ENCODE measurements around the gene COL6A6. TPM values are rescaled to one million over a fixed set of nuclear protein-coding genes. Genes with fewer than 3 reads are reported as not detected.

The COL6A6 gene
- not detected for total RNA-seq

GRCh38 chr3:130516645-130517512 lies at the start of gene COL6A6:
Gene COL6A6 (plus strand): TSS chr3:130517177. CDS start chr3:130560365, 43,188 bp downstream.
- DNase-seq (no peak), ATAC-seq (ENCODE audit: low read depth) (no peak)
- H3K36me3 Mint-ChIP-seq = no peaks in the 10 kb centered on the region
- H3K9me3 Mint-ChIP-seq = peaks cover 1% of the 10 kb centered on the region
- no peak within 1 kb of the TSS for H3K4me3 Mint-ChIP-seq
- POLR2A ChIA-PET = no interaction called here
- H3K27ac Mint-ChIP-seq = no peak within 1 kb of the TSS
- H3K27me3 Mint-ChIP-seq = peaks cover 37% of the 10 kb centered on the region
- no peaks in the 10 kb centered on the region for H3K4me1 Mint-ChIP-seq

GRCh38 chr3:130468311-130468710 lies 48.7 kb upstream of the COL6A6 start:
- Mint-ChIP-seq H3K27me3 (no peaks in the 10 kb centered on the region), H3K4me1 (no peaks in the 10 kb centered on the region), H3K36me3 (no peaks in the 10 kb centered on the region), H3K27ac (no peak overlapping the region), H3K9me3 (no peaks in the 10 kb centered on the region), H3K4me3 (no peak overlapping the region)
- no peak for ATAC-seq (ENCODE audit: low read depth)
- POLR2A ChIA-PET = no interaction called here
- DNase-seq = no peak

DNA sequence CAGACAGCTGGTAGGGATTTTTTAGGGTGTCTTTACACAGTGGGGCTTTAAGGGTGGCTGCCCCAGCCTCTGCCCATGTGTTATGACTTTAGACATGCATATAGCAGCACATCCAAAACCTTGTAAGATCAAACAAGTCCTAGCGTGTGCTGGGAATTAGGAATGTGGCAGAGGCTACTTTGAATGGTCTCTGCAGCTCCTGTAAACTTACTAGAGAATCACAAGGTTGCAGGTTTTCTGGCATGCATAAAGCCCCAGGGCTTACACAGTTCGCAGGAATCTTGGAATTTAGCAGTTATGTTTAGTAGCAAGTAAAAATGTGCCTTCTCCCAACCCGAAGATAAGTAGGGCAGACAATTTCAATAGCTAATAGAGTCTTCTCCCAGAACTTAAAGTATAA lies 46.9 kb upstream of the COL6A6 start:
- H3K9me3 Mint-ChIP-seq = no peaks in the 10 kb centered on the region
- H3K4me1 Mint-ChIP-seq = no peaks in the 10 kb centered on the region
- H3K4me3 Mint-ChIP-seq = no peak overlapping the region
- H3K36me3 Mint-ChIP-seq = no peaks in the 10 kb centered on the region
- H3K27me3 Mint-ChIP-seq = no peaks in the 10 kb centered on the region
- no peak overlapping the region for H3K27ac Mint-ChIP-seq
- POLR2A ChIA-PET = no interaction called here
- ATAC-seq (ENCODE audit: low read depth) (no peak), DNase-seq (no peak)

DNA sequence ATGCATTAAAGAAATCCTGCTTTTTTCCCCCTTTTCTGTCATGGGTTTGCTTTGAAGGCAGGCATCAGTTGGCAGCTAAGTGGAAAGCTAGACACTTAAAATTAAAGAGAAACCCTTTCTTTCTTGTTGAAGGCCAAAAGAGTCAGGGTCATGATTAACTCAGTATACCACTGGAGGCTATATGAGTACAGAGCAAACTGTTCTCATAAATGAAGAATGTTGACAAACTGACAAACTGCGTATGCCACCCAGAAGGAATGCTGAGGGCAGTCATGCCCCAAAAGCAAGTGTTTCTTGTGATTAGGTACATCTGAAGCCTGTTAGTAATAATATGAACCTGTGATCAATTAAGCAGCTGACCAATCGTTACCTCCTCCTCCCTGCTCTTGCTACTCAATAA lies 43.6 kb upstream of the COL6A6 start:
- POLR2A ChIA-PET = no interaction called here
- ATAC-seq (ENCODE audit: low read depth) (no peak), DNase-seq (no peak)
- Mint-ChIP-seq H3K27ac (no peak overlapping the region), H3K4me3 (no peak overlapping the region), H3K36me3 (no peaks in the 10 kb centered on the region), H3K27me3 (no peaks in the 10 kb centered on the region), H3K9me3 (no peaks in the 10 kb centered on the region), H3K4me1 (no peaks in the 10 kb centered on the region)

- no peak for DNase-seq
- Mint-ChIP-seq H3K27ac (no peak overlapping the region), H3K4me3 (no peak overlapping the region), H3K9me3 (peaks cover 2% of the 10 kb centered on the region), H3K4me1 (no peaks in the 10 kb centered on the region), H3K36me3 (no peaks in the 10 kb centered on the region), H3K27me3 (peaks cover 4% of the 10 kb centered on the region)
- ATAC-seq (ENCODE audit: low read depth) = no peak
- POLR2A ChIA-PET = no interaction called here
Measured at GRCh38 chr3:130480736-130481135, 36.2 kb upstream of the COL6A6 start.

DNA sequence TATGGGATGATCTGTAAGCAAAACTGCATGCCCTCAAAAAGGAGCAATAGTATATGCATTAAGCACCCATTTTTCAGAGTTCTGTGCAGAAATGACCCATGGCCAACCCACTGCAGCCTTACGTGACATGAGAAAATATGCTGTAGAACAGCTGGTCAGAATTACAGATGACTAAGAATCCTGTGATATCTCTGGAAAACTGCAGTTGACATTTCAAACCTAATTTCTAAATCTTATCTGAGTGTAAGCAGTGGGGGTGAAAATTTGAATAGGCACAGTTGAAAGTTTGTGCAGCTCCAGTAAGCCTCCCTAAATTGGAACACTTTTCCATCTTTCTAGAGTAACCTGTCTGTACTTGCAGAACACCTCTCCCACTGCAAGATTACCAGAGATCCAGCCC lies 28.7 kb upstream of the COL6A6 start:
- no peaks in the 10 kb centered on the region for H3K9me3 Mint-ChIP-seq
- no peak for ATAC-seq (ENCODE audit: low read depth)
- no peaks in the 10 kb centered on the region for H3K36me3 Mint-ChIP-seq
- H3K4me1 Mint-ChIP-seq = no peaks in the 10 kb centered on the region
- H3K27ac Mint-ChIP-seq = no peak overlapping the region
- no peak overlapping the region for H3K4me3 Mint-ChIP-seq
- POLR2A ChIA-PET = no interaction called here
- no peak for DNase-seq
- H3K27me3 Mint-ChIP-seq = peaks cover 4% of the 10 kb centered on the region

DNA sequence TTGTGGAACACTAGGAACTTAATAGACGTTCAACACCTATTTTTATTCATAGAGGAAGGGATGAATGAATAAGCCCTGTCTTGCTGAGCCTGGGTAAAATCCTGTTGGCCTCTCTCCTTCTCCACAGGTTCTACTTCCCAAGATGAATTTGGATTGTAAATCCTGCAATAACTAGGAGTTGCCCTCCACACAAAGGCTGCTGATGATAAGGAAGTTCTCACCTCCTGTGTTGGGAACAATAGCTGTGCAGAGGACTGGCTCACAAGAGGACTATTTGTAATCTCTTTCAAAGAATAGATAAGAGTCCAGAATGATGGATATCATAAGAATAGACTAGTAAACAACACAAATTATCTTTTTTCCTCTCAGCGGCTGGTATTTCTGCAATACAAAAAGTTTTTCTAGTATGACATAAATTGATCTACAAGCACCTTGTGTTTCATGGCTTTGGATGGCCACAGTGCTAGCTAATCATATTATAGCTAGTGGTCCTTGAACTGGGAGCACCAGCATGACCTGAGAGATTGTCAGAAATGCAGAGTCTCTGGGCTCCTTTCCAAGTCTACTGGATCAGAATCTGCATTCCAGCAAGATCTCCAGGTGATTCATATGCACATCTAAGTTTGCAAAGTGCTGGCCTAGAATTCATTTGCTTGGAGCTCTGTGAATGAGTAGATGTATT lies 28.1 kb upstream of the COL6A6 start:
- H3K27me3 Mint-ChIP-seq = peaks cover 4% of the 10 kb centered on the region
- no peak for ATAC-seq (ENCODE audit: low read depth)
- H3K36me3 Mint-ChIP-seq = no peaks in the 10 kb centered on the region
- H3K4me3 Mint-ChIP-seq = no peak overlapping the region
- H3K4me1 Mint-ChIP-seq = no peaks in the 10 kb centered on the region
- no peak overlapping the region for H3K27ac Mint-ChIP-seq
- no peaks in the 10 kb centered on the region for H3K9me3 Mint-ChIP-seq
- POLR2A ChIA-PET = no interaction called here
- no peak for DNase-seq

GRCh38 chr3:130490241-130490640 lies 26.7 kb upstream of the COL6A6 start:
- ATAC-seq (ENCODE audit: low read depth) = no peak
- DNase-seq = no peak
- no peaks in the 10 kb centered on the region for H3K36me3 Mint-ChIP-seq
- POLR2A ChIA-PET = no interaction called here
- peaks cover 4% of the 10 kb centered on the region for H3K27me3 Mint-ChIP-seq
- H3K4me1 Mint-ChIP-seq = no peaks in the 10 kb centered on the region
- H3K9me3 Mint-ChIP-seq = no peaks in the 10 kb centered on the region
- no peak overlapping the region for H3K4me3 Mint-ChIP-seq
- no peak overlapping the region for H3K27ac Mint-ChIP-seq

DNA sequence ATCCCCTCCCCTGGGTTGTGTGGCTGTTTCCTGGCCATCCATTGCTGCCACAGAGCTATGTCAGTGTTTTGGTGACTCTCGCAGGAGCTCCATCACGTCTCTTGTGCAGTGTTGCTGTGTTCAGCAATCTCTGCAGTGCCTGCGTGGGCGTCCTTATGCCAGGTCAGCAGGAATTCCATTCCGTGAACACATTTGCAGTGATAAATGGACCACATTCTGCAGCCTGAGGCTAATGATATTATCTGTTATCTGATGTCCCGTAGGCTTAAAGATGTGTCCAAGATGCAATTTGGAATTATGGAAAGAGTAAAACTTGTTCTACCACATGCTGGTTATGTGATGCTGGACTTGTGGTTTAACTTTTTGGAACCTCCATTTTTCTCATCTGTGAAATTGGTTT lies 25.5 kb upstream of the COL6A6 start:
- Mint-ChIP-seq H3K36me3 (no peaks in the 10 kb centered on the region), H3K27me3 (peaks cover 4% of the 10 kb centered on the region), H3K9me3 (no peaks in the 10 kb centered on the region), H3K4me3 (no peak overlapping the region), H3K4me1 (no peaks in the 10 kb centered on the region), H3K27ac (no peak overlapping the region)
- DNase-seq = no peak
- POLR2A ChIA-PET = no interaction called here
- ATAC-seq (ENCODE audit: low read depth) = no peak

DNA sequence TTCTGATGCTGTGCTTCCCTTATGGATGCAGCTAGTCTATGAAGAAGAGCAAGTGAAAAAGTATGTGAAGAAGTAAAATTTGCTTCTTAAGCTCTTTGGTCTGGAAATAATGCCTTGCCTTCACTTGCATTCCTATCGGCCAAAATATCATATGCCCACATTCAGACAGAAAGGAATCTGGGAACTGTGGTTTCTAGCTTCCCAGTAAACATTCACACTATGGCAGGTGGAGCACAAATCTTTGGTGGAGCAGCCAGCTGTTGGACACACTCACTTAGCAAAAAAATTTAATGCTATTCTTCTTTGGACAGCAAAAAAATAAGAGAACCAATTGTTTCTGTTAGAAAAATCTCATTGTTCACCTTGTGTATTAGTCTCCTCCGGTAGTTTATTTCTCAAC lies 12.3 kb upstream of the COL6A6 start:
- no peak overlapping the region for H3K4me3 Mint-ChIP-seq
- DNase-seq (no peak), ATAC-seq (ENCODE audit: low read depth) (no peak)
- POLR2A ChIA-PET = no interaction called here
- no peaks in the 10 kb centered on the region for H3K36me3 Mint-ChIP-seq
- H3K27me3 Mint-ChIP-seq = peaks cover 11% of the 10 kb centered on the region
- H3K4me1 Mint-ChIP-seq = no peaks in the 10 kb centered on the region
- no peak overlapping the region for H3K27ac Mint-ChIP-seq
- no peaks in the 10 kb centered on the region for H3K9me3 Mint-ChIP-seq

- Mint-ChIP-seq H3K4me1 (no peaks in the 10 kb centered on the region), H3K4me3 (no peak overlapping the region), H3K36me3 (no peaks in the 10 kb centered on the region), H3K27ac (no peak overlapping the region), H3K27me3 (peaks cover 12% of the 10 kb centered on the region), H3K9me3 (no peaks in the 10 kb centered on the region)
- ATAC-seq (ENCODE audit: low read depth) (no peak), DNase-seq (no peak)
- POLR2A ChIA-PET = no interaction called here
Measured at GRCh38 chr3:130506031-130506430, 10.9 kb upstream of the COL6A6 start.

GRCh38 chr3:130507746-130508145 lies 9.2 kb upstream of the COL6A6 start:
- ATAC-seq (ENCODE audit: low read depth) (no peak), DNase-seq (no peak)
- no peak overlapping the region for H3K4me3 Mint-ChIP-seq
- POLR2A ChIA-PET = no interaction called here
- no peaks in the 10 kb centered on the region for H3K36me3 Mint-ChIP-seq
- no peaks in the 10 kb centered on the region for H3K9me3 Mint-ChIP-seq
- H3K4me1 Mint-ChIP-seq = no peaks in the 10 kb centered on the region
- H3K27ac Mint-ChIP-seq = no peak overlapping the region
- H3K27me3 Mint-ChIP-seq = peaks cover 12% of the 10 kb centered on the region

- Mint-ChIP-seq H3K27me3 (peaks cover 10% of the 10 kb centered on the region), H3K27ac (no peak overlapping the region)
- POLR2A ChIA-PET = no interaction called here
Measured at GRCh38 chr3:130509008-130509407, 8.0 kb upstream of the COL6A6 start.

DNA sequence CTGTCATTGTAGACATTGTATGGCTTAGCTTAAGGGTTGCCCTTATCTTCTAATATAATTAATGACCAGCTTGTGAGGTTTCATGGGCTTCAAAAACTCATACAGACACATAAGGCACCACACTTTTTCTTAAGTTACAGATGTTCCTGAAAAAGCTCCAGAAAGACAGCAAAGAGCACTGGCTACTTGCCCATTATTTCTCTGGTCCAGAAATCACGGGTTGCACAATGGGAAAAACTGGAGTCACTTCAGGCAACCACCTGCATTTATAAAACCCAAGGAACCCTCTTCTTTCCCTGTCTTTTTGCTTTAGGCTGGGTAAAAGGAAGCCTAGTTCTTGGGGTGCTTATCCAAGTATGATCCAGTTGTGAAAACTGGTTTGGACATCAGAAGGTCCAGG lies 2.3 kb upstream of the COL6A6 start:
- Mint-ChIP-seq H3K27me3 (peaks cover 36% of the 10 kb centered on the region), H3K36me3 (no peaks in the 10 kb centered on the region), H3K27ac (no peak overlapping the region), H3K4me3 (no peak overlapping the region), H3K9me3 (peaks cover 1% of the 10 kb centered on the region), H3K4me1 (no peaks in the 10 kb centered on the region)
- ATAC-seq (ENCODE audit: low read depth) (no peak), DNase-seq (no peak)
- POLR2A ChIA-PET = no interaction called here

More at GRCh38 chr3:130509008-130509407, 8.0 kb upstream of the COL6A6 start:
- no peaks in the 10 kb centered on the region for H3K36me3 Mint-ChIP-seq
- DNase-seq (no peak), ATAC-seq (ENCODE audit: low read depth) (no peak)
- H3K4me3 Mint-ChIP-seq = no peak overlapping the region
- no peaks in the 10 kb centered on the region for H3K4me1 Mint-ChIP-seq
- no peaks in the 10 kb centered on the region for H3K9me3 Mint-ChIP-seq
